ENCODE results near the gene VSTM2B.

The VSTM2B gene

DNA sequence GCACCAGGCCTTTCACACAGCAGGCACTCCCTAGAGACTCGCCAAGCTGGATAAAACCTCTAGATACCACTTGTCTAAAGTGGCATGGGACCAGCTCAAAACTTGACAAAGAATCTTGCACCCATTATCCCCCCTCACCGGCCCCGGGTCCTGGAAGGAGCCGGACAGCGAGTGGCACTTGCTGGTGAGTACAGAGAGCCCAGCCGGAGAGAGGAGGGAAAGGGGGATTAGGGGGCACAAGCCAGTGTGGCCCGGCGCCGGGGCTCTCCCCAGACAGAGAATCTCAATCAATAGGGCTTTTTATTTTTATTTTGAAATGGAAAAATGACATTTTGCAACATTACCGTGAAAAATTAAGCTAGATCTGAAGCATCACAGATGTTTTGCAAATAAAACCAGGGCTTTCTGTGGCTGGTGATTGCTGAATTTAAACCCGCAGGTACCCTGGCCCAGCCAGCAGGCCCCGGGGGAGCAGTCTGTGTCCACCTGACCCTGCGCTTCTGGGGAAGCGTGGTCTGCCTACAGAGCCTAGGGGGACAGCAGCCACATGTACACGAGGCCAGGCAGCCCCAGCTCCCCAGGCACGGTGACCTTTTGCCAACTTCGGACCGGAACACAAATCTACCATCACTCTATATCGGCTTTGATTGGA is 10.0 kb upstream of the VSTM2B start:
- ATAC-seq = no peak
- no peak for DNase-seq

DNA sequence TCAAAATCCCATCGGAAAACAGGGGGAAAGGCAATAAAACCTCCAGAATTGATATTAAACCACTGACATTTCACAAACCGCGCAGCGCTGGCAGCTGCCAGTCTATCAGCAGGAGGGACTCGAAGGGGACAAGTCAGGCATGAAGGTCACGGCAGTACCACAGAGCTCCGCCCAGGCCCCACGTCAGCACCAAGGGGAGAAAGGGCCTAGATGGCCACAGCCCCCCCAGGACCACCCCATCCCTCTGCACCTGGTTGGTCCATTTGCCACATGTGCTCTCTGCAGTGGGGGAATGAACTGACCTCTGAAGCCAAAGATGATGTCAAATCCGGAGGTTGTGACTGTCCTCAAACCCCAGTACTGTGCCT is 9.5 kb upstream of the VSTM2B start:
- DNase-seq (no peak), ATAC-seq (no peak)

DNA sequence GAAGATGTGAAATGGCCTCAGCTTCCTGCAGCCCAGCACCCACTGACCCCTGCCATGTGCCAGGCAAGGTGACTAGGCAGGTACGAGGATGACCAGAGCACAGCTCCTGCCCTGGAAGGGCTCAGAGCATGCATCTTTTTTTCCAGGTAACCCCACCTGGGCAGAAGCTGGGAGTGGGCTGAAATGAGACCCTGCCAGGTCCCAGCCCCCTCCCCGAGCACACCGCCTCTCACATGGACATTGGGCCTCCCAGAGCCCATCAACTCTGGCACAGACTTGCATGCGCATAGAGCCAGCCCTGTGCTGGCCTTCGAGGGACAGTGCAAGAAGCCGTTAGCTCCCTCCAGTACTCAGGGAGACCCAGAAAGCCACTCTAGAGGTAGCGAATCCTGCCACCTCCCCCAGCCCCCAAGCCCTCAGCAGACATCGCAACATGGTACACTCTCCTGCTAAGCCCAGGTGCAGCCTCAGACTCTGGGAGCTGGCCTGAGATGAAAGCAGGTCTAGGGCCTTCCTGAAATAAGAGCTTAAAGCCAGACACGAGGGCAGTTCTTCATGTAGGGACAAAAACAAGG is 8.9 kb upstream of the VSTM2B start:
- ATAC-seq (no peak), DNase-seq (no peak)

GRCh38 chr19:29517412-29517811 is 8.4 kb upstream of the VSTM2B start:
- ATAC-seq (no peak), DNase-seq (no peak)

- ATAC-seq (no peak), DNase-seq (no peak)
These were observed 7.8 kb upstream of the VSTM2B start for GRCh38 chr19:29517946-29518345.

GRCh38 chr19:29519146-29519545 is 6.6 kb upstream of the VSTM2B start:
- DNase-seq = no peak

GRCh38 chr19:29519931-29520330 is 5.9 kb upstream of the VSTM2B start:
- ATAC-seq = no peak
- no peak for DNase-seq

More at GRCh38 chr19:29519146-29519545, 6.6 kb upstream of the VSTM2B start:
- ATAC-seq = no peak

DNA sequence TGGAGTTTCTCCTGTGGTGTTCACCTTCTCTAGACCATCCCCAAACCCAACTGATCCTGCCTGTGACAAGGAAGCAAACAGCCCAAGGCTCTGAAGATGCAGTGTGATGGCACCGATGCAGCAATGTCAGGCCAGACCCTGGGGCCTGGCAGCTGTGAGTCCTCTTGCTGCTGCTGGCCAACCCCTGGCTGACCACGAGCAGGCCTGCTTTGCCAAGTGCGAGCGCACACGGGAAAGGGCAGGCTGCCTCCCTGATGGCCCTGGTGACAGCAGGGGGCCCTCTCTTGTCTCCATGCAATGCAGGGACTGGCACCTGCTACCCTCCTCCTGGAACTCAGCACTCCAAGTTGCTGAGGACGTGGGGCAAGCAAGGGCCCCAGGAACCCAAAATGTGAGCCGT is 5.4 kb upstream of the VSTM2B start:
- ATAC-seq (no peak), DNase-seq (no peak)

GRCh38 chr19:29521291-29522075 is 4.3 kb upstream of the VSTM2B start:
- ATAC-seq (no peak), DNase-seq (no peak)

DNA sequence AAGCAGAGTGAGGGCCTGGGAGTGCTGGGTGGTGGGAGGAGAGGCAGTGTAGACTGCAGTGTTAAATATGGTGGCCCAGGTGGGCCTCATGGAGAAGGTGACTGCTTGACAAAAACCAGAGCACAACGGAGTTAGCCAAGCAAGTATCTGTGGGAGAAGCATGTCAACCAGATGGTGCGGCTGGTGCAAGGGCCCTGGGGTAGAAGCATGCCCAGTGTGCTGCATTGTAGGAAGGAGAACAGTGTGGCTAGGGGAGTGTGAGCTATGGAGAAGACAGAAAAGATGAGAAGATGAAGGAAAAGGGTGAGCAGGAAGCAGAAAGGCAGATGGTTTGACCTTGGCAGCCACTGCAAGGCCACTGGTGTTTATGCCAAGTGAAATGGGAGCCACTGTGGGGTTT is 2.2 kb upstream of the VSTM2B start:
- no peak for ATAC-seq

GRCh38 chr19:29524201-29524911 is 1.4 kb upstream of the VSTM2B start:
- DNase-seq (no peak), ATAC-seq (no peak)

More for the DNA sequence above, 2.2 kb upstream of the VSTM2B start:
- DNase-seq = no peak

- no peak for DNase-seq
These were observed 622 bp upstream of the VSTM2B start for GRCh38 chr19:29524912-29525831.

DNA sequence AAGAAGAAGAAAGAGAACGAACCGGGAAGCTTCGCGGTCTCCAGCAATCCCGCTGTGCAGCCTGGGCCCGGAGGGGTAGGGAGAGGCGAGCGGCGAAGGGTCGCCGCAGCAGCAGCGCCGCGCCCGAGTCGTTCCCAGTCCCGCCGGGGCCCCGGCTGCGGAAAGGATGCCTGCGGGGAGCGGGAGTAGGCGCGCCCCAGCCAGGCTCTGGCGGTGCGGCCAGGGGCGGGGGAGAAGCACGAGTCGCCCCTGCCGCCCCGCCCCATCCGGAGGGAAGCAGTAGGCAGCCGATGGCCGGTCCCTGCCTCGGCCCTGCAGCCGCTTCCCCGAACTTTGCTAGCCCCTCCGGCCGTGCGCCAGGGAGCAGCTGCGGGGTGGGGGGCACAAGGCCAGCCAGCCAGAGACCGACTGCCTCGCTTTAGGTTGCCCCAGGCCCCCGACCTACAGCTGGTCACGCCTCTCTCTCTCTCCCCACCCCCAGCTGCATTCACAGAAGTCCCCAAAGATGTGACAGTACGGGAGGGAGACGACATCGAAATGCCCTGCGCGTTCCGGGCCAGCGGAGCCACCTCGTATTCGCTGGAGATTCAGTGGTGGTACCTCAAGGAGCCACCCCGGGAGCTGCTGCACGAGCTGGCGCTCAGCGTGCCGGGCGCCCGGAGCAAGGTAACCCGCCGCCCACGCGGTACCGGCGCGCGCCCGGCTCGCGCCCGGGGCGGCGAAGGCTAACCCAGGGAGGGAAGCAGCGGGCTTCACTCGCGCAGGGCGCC is 1.1 kb downstream of the VSTM2B start:
- DNase-seq (peak; percentile 53), ATAC-seq (no peak)

More at GRCh38 chr19:29524912-29525831, 622 bp upstream of the VSTM2B start:
- no peak for ATAC-seq

GRCh38 chr19:29527500-29528328 is 1.9 kb downstream of the VSTM2B start:
- ATAC-seq = no peak
- no peak for DNase-seq

- ATAC-seq = peak; percentile 85
- DNase-seq = peak; percentile 82
These were observed 2.7 kb downstream of the VSTM2B start for GRCh38 chr19:29528350-29528945.

GRCh38 chr19:29528946-29529645 is 3.3 kb downstream of the VSTM2B start:
- DNase-seq (no peak), ATAC-seq (no peak)

- no peak for ATAC-seq
These were observed 4.1 kb downstream of the VSTM2B start for GRCh38 chr19:29529646-29530539.

More at GRCh38 chr19:29529646-29530539, 4.1 kb downstream of the VSTM2B start:
- DNase-seq = no peak
